GM19239 (cell line): ENCODE measurements around the gene ZER1.
"Not testable (repeated sequence)": the region's sequence is repeated elsewhere in the genome, so short reads cannot be mapped to it uniquely, and the experiment has no call there.

Experiments used
- DNase-seq: peaks from one replicate; pipeline ENCODE4 v3.0.0; 2011; ENCODE audit warnings: low spot score; ENCODE audit not compliant: insufficient read length
- FAIRE-seq: peaks from 2 replicates; lab custom pipeline; 2011; peaks lifted over from hg19 to GRCh38; lab: Jason Lieb, UNC

Gene ZER1

GRCh38 chr9:128790536-128790935, 18.8 kb upstream of the ZER1 start:
- no peak for DNase-seq

GRCh38 chr9:128788445-128788844, 16.7 kb upstream of the ZER1 start:
- no peak for FAIRE-seq
- DNase-seq, result no peak

More at GRCh38 chr9:128790536-128790935, 18.8 kb upstream of the ZER1 start:
- no peak for FAIRE-seq

GRCh38 chr9:128787659-128788058, 15.9 kb upstream of the ZER1 start:
- DNase-seq (no peak), FAIRE-seq (peak; percentile 21)

- peak; percentile 95 for DNase-seq
- FAIRE-seq, result peak; percentile 63
These were observed 15.2 kb upstream of the ZER1 start, which contains the start of gene TBC1D13 for GRCh38 chr9:128786681-128787601. TBC1D13 (plus strand) TSS chr9:128787253; CDS start chr9:128787354, 101 bp downstream.

GRCh38 chr9:128785427-128785826, 13.7 kb upstream of the ZER1 start:
- FAIRE-seq (no peak), DNase-seq (no peak)

GRCh38 chr9:128782669-128783068, 10.9 kb upstream of the ZER1 start:
- DNase-seq (no peak), FAIRE-seq (no peak)

GRCh38 chr9:128781187-128782070, 9.7 kb upstream of the ZER1 start:
- DNase-seq (no peak), FAIRE-seq (no peak)

GRCh38 chr9:128780093-128780492, 8.4 kb upstream of the ZER1 start:
- FAIRE-seq, DNase-seq: not testable (repeated sequence)

GRCh38 chr9:128774804-128775203, 3.1 kb upstream of the ZER1 start:
- DNase-seq, result no peak
- FAIRE-seq, result no peak

GRCh38 chr9:128773049-128773448, 1.3 kb upstream of the ZER1 start:
- DNase-seq (no peak), FAIRE-seq (no peak)

- no peak for DNase-seq
- FAIRE-seq, result no peak
These were observed 519 bp downstream of the ZER1 start for GRCh38 chr9:128771094-128771721.

- no peak for FAIRE-seq
- no peak for DNase-seq
These were observed 1.3 kb downstream of the ZER1 start for GRCh38 chr9:128770286-128771030.

GRCh38 chr9:128768606-128769005, 3.1 kb downstream of the ZER1 start:
- DNase-seq (no peak), FAIRE-seq (no peak)

GRCh38 chr9:128765499-128765898, 6.2 kb downstream of the ZER1 start:
- DNase-seq, result no peak
- no peak for FAIRE-seq

- FAIRE-seq (no peak), DNase-seq (no peak)
These were observed 7.4 kb downstream of the ZER1 start for GRCh38 chr9:128764361-128764760.

- FAIRE-seq, result no peak
- no peak for DNase-seq
These were observed 8.9 kb downstream of the ZER1 start for GRCh38 chr9:128762671-128763449.

- FAIRE-seq (no peak), DNase-seq (no peak)
These were observed 14.1 kb downstream of the ZER1 start for GRCh38 chr9:128757602-128758001.

- no peak for DNase-seq
- FAIRE-seq, result no peak
These were observed 18.1 kb downstream of the ZER1 start for GRCh38 chr9:128753627-128754026.
